HG03469 (cell line): ENCODE measurements around the gene AIG1.
A peak's percentile ranks its signal among the peaks of the same experiment; 100 is the strongest.

Experiments
- ATAC-seq: cut with Tn5 transposase; IDR thresholded peaks from one replicate; pipeline ENCODE4 v1.9.1; 2021; ENCODE audit warnings: mild to moderate bottlenecking, moderate library complexity, moderate number of reproducible peaks; ENCODE audit not compliant: unreplicated experiment

The AIG1 gene

DNA sequence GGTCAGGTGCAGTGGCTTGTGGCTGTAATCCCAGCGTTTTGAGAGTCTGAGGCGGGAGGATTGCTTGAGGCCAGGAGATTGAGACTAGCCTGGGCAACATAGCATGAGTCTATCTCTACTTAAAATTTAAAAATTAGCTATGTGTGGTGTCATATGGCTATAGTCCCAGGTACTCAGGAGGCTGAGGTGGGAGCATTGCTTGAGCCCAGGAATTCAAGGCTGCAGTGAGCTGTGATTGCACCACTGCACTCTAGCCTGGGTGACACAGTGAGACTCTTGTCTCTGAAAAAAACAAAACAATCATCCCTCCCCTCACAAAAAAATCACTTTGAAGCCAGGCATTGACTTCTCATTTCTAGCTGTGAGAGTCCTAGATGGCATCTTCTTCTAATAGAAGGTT is 32.1 kb downstream of the AIG1 start:
- no peak for ATAC-seq

DNA sequence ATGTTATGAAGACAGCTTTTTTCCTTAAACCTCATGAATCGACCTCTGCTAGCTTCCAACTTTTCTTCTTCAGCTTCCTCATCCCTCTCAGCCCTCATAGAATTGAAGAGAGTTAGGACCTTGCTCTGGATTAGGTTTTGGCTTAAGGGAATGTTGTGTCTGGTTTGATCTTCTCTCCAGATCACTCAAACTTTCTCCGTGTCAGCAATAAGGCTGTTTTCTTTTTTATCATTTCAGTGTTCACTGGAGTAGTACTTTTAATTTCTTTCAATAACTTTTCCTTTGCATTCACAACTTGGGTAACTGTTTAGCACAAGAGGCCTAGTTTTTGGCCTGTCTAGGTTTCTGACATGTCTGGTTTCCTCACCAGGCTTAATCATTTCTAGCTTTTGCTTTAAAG is 32.6 kb downstream of the AIG1 start:
- ATAC-seq, result no peak

DNA sequence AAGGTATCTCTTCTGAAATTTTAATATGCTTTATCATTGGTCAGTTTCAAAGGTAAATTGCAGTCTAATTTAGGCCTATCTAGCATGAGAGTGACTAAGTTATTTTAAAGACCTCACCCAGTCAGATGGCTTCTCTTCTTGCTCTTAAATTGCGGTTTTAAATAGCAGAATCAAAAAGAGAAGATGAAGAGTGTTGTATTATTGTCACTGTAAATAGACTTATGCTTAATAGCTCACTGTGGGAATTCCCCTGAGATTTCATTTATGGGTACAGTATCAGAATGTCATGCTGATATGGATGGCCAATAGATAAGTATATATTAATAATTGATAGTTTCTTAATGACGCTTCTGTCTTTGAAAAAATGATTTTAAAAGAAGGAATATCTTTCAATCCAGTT is 35.7 kb downstream of the AIG1 start:
- no peak for ATAC-seq

DNA sequence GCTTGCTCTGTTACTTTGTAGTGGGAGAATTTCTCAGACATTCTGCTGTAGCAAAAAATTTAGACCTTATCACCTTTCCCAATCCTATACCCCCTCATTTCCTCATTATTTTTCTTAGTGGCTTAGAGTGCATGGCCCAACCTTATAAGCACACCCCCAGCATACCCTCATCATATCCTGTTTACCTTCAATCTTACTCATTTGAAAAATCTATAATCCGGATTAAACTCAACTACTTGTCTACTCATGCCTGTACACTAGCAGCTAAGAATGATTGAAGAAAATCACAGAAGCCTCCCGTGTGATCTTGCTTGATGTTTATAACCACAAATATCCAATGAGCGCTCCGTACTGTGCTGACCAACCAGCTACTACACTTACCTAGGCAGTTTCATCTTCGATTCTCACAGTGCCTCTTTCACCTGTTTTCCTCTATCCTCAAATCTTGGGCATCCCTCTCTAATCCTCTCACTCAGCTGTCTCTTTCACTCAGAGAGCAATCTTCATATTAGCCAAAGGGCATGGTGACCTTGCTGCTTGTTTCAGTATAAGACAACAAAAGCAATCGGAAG is 36.6 kb downstream of the AIG1 start:
- ATAC-seq, result no peak

DNA sequence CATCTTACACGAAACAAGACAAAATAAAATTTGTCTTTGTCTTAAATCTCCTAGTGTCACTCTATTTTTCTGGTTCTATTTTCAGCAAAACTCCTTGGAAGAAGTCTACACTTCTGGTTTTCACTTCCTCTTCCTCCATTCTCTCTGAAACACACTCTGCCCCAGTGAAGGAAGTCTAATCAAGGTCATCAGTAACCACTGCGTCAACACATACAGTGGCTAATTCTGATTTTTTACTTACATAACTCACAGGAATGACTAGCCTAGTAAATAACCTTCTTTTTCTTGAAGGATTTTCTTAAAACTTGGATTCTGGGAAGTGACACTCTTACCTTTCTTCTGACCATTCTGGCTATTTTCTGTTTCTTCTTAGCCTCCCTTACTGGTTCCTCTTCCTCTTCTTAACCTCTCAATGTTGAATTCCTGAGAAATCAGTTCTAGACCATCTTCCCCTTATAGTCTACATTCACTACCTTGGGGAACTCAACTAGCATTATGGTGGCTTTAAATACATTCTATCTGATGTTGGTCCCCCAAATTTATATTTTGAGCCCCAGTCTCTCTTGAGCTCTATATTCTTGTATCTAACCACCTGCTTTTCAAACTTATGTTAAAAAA is 37.5 kb downstream of the AIG1 start:
- peak; percentile 95 for ATAC-seq

DNA sequence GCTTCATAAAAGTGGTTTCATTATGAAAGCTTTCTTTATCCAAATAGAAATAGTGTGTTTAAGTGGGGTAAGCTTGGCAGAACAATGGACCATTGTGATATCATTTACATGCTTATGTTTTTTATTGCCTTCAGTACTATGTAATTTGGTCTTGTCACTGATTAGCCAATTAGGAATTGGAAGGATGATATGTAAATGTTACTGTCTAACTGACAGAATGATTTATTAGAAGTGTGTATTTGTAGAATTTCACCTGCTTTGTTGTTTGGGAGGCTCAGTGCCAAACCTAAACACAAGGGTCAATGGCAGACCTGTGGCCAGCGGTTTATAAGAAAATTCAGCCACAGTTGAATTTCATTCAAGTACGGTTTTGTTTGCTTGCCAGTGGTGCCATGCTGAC is 39.0 kb downstream of the AIG1 start:
- no peak for ATAC-seq

DNA sequence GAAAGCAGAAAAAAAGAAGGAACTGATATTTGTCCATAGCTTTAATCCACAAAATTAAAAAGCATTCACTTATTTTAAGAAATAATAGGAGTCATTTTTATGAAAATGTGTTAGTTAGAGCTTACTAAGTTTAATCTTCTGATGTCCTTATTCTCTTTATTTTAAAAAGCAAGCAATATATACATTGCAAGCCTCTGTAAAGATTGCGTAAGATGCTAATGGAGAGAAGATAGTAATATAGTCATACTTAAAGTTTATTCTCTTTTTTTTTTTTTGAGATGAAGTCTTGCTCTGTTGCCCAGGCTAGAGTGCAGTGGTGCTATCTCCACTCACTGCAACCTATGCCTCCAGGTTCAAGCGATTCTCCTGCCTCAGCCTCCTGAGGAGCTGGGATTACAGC is 39.7 kb downstream of the AIG1 start:
- no peak for ATAC-seq

DNA sequence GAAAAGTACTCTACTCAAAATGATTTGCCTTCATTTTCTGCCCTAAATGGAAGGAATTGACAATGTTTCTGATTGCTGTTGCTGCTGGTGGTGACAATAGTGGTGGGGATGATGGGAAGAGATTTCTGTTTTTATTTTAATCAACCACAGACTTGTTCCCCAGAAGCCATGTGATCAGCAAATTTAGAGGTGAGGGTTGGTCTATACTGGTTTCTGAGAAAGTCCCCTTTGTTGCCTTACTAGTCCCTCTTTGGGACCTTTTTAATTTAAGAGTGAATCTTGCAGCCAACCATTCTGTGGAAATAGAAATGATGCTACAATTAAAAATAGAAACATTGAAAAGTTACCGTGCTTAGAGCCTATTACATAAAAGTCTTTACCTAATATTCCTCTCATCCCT is 43.2 kb downstream of the AIG1 start:
- no peak for ATAC-seq

DNA sequence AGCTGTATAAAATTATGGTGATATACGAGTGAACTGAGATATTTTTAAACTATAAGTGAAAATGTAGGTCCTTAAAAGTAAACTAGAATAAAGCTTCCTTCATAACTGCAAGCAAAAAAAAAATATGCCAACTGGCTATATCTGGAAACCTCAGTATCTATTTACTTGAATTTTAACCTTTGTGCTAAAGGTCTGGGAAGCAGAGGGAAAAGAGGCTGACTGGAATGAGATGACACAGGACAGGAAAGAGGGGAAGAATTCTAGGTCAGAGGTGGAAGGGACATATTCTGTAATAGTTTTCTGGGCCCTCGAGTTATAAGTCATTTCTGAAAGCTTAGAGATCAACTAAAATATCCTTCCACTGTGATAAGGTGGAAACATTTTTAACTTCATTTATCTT is 46.8 kb downstream of the AIG1 start:
- no peak for ATAC-seq

DNA sequence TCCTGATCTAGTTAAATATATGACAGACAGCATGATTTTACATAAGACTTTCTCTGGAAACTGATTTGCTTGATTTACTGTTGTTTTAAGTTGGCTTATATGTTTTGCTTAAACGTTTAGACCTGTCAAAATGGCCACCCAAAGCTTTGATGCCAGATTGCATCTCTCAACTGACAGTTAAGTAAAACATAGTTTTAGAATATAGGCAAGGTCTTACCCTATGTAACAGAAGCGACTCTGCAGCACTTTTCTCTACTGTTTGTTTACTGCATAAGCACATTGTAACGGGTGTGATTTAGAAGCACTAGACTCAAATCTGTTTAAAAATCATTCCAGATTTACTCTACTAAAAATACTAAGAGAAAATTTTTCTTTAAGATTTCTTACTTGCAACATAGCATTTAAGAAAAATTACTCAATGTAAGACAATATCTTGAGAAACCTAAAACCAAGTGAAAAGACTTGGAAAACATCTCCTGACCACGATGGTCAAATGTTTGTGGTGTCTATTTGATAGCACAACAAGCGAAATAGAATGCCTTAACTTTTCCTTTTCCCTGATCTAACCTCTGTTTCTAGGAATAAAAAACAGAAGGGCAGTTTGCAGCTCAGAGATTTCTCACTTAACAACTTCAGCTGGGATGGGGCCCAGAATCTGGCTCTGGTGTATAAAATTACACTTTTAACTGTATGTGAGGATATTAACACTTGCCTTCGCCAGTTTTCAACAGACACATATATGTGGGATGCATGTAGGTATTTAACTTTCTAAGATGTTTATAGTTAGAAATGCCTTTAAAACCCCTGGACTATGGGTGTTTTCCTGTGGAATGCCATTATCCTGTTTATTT is 47.4 kb downstream of the AIG1 start:
- ATAC-seq, result no peak

DNA sequence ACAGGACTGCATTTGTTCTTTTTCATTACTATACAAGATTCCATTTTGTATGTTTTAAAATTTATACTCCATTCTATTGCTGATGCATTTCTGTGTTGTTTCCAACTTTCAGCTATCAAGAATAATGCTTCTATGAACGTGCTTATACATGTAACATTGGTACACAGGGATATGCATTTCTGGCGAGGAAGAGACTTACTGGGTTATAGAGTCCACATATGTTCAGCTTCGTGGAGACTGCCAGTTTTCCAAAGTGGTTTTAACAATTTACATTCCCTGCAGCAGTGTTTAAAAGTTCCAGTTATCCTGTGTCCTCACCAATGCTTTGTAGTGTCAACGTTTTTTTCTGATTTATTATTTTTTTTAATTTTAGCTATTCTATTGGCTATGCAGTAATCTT is 48.5 kb downstream of the AIG1 start:
- no peak for ATAC-seq

DNA sequence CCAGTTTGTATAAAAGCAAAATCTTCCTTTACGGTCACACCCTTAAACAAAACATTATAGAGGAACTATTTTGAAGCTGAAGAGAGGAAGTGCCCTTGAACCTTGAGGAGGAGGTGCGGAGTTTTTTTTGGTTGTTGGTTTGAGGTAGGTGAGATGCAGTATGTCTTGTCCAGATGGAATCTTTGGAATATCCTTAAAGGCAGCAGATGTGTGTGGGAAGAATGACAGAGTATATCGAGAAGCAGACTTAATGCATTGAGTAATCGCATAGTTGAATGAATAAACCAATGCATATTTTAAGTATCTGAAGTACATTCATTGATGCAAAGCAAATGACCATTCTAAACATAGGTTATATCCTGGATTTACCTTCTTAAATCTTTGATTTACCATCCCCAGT is 49.9 kb downstream of the AIG1 start:
- ATAC-seq, result no peak

DNA sequence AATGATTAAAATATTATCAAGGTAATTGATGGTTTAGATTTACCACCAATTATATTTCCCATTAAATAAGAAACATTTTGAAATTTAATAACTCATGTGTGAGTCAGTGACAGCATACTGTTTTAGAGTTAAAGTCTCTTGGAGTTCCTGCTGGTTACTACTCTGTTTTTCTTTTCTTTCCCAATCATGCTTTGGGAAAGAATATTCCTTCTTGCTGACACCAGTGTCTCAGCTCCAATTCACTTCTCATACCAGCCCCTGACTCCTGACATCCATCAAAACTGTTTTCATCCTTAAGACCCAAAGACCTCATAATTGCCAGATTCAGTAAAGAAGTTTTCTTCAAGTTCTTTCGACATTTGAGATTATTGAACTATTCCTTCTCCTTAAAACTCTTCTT is 50.3 kb downstream of the AIG1 start:
- ATAC-seq, result no peak

DNA sequence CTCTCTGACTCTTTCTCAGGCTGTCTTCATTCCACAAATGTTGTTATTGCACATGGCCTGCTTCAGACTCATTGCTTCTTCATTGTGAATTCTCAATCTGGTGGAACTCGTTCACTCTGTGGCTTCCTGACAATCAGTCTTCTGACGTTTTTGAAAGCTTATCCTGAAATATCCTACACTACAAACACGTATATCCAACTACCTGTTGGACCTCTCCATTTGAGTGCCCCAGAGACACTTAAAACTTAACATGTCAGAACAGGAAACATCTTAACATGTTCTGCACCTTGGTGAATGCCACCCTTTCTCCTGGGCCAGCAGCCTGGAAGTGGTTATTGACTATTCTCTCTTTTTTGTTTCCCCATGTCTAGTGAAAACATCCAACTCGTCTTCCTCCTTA is 50.8 kb downstream of the AIG1 start:
- no peak for ATAC-seq

DNA sequence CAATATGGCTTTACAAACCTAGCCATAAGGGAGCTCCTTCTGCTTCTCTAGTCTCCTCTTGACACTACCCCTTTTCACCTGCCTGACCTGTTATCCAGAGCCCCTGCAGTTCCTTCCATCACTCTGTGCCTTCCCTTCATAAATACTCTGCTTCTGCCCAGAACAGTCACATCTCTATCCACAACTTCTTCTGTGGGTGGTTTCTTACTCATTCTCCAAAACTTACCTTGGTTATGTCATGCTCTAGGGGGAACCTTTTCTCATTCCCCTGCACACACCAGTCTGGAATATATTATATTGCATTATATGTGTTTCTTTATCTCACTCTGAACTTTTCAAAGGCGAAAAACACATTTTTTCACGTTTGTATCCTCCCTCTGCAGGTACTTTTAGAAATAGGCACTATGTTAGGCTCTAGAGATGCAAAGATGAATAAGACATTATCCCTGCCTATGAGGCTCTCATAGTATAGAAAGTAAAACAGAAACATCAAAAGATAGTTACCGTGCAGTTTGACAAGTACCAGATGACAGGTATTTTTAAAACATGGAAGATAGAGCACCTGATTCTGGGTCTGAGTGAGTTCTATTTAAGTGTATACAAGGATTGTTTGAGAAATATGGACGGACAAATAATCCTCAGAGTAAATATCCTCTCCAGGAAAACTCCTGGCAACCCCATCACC is 51.5 kb downstream of the AIG1 start:
- ATAC-seq, result no peak

DNA sequence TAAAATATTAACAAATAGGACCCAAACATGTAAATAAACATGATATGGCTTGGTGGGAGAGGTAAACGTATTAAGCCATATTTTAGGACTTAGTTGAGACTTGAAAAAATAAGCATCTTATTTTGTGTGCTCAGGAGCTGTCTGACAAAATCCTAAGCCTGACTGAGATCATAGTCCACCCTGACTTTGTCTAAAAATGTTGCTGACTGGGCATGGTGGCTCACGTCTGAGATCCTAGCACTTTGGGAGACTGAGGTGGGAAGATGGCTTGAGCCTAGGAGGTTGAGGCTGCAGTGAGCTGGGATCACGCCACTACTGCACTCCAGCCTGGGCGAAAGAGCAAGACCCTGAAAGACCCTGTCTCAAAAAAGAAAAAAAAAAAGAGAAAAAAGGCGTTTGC is 52.1 kb downstream of the AIG1 start:
- no peak for ATAC-seq

DNA sequence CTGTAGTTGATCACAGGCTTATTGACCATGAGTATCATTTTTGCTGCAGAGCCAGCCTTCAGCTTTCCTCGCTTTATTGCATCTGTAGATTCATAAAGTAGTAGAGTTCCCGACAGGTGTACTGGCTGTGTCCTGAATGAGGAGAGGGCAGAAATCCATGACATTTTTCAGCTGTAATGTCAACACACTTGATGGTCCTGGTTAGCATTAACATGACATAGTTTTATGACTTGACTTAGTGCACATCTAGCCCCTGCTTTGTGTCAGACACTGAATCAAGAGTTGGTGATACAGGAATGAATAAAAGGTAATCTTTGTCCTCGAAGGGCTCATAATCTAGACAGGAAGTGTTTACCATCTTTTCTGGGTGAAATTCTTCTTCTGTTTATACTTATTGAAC is 55.0 kb downstream of the AIG1 start:
- ATAC-seq, result no peak

DNA sequence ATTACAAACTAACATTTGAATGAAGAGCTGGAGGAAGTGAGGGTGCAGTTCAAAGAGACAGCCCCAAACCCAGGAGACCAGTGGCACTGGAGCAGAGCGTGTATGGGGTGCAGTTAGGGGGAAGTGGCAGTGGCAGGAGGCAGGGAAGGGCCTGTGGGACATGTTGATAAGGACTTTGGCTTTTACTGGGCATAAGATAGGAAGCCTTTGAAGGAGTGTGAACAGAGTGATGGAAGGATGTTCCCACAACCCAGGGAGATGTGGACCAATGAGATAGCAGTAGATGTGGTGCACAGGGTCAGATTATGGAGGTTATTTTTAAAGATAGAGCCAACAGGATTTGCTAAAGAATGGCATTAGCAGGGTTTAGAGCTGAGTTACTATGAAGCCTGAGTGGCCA is 56.4 kb downstream of the AIG1 start:
- no peak for ATAC-seq

DNA sequence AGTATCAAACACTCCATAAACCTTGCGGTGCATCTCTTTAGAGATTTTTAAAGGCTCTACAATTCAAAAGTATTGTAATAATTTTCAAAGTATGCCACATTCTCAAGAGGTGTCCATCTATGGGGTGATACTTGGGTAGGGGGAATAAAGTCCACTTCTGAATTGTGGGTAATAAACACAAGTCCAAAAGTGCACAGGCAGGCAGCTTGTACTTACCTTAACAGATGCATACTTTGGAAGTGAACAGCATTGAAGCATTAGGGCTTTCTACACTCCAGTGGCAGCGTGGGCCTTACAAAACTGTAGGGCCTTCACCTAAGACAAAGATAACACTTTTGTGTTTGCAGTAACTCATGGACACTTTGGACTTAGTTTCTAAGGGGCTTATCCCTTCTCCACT is 58.6 kb downstream of the AIG1 start:
- no peak for ATAC-seq

DNA sequence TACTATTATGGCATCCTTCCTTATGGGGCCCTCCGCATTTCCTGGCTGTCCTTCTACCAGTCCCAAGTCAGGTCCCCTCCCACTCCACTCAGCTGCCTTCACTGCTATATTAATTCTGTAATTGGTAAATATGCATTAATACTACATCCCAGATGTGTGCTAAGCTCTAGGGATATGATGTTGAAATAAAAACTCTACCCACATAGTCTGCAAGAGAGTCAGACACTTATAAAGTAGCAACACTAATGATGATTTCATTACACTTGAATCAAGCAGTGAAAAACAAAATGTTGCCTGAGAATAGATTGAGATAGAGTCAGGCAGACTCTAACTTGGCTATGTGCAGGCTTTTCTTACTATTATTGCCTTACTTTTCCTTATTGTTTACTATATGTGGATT is 62.4 kb downstream of the AIG1 start:
- ATAC-seq, result no peak

DNA sequence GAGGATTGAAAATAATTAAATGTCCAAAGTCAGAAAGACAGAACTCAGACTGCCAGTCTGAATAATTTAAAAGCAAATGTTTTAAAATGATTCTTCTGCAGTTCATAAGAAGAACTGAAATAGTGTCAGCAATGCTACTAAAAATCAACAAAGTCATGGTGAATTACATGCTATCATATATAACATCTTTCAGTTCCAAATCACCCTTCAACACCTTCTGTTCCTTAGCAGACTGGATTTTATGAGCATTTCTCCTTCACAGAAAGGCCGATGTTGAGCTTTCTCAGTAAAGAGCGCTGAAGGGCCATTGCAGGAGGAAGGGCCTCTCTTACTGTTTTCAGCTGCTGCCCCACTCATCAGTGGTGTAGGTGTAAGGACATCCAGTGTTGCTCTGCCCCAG is 63.3 kb downstream of the AIG1 start:
- ATAC-seq, result no peak

DNA sequence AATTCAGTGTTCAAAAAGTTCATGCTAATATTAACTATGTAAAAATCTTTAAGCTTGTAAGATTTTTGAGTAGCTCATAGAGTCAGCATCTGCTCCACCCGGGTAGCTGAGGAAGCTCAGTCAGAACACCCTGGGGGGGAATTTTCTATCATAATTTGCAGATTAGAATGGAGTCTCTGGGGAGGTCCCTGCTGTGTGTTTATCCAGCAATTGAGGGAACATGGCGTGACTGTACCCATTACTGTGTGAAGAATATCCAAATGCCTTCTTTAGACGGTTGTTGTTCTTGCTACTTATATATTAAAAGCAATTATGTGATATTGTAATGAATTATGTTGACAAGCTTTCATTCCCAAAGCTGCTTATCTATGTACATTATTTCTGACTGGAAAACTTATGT is 64.8 kb downstream of the AIG1 start:
- no peak for ATAC-seq
